HG02798 (cell line): ENCODE data around the gene MICB.

ENCODE experiments used
- ATAC-seq: cut with Tn5 transposase; IDR thresholded peaks from one replicate; pipeline ENCODE4 v1.9.1; 2021; ENCODE audit warnings: mild to moderate bottlenecking; ENCODE audit not compliant: unreplicated experiment, poor library complexity

Gene MICB

GRCh38 chr6:31559606-31559957 is 61.6 kb downstream of the MICB start:
- no peak for ATAC-seq

GRCh38 chr6:31559958-31560696 is 62.2 kb downstream of the MICB start:
- peak; percentile 65 for ATAC-seq

- ATAC-seq, result no peak
Measured at GRCh38 chr6:31560697-31561058, 62.7 kb downstream of the MICB start.
